Caco-2 (cell line): Measurements from ENCODE around the gene CERK. TPM values are rescaled to one million over a fixed set of nuclear protein-coding genes. Genes with fewer than 3 reads are reported as not detected.
A peak's percentile ranks its signal among the peaks of the same experiment; 100 is the strongest.

Source experiments
- BruUV-seq: library from RNA; stranded (reverse); fragments of 400-500 nt; replicated peaks from 2 replicates; lab custom pipeline; 2021; lab: Mats Ljungman, UMichigan
- CTCF ChIA-PET: fragments of 300-600 bp; sonication (Branson Sonifier 250); formaldehyde crosslinking; loops from one replicate; lab custom pipeline; 2022; ENCODE audit warnings: antibody characterized with exemption; lab: Charles Lee
- POLR2A ChIA-PET: fragments of 300-600 bp; sonication (Branson Sonifier 250); formaldehyde crosslinking; loops from one replicate; lab custom pipeline; 2022; ENCODE audit warnings: antibody characterized with exemption; lab: Charles Lee
- DNase-seq, 2 experiments: peaks; one replicate each; pipeline versions ENCODE4 v3.0.0 to v3.0.0-alpha.2; 2020 to 2022
- H3K27me3 ChIP-seq: replicated peaks from 2 replicates; pipeline ENCODE4 v1.6.0; 2011; ENCODE audit warnings: low read length; ENCODE audit not compliant: control insufficient read depth, insufficient read depth
- H3K36me3 ChIP-seq: 2 replicates; pipeline ENCODE4 v1.5.1; 2011; ENCODE audit warnings: low read length; ENCODE audit not compliant: control insufficient read depth, insufficient read depth
- H3K4me1 ChIP-seq: fragments of 250-450 bp; sonication (Bioruptor Pico); 2 replicates; pipeline ENCODE4 v1.5.1; 2020; ENCODE audit warnings: mild to moderate bottlenecking
- H3K4me3 ChIP-seq: 2 replicates; pipeline ENCODE4 v1.5.1; 2011; ENCODE audit warnings: low read depth, mild to moderate bottlenecking, control low read depth, low read length
- H3K9me3 ChIP-seq: fragments of 250-450 bp; sonication (Bioruptor Pico); 2 replicates; pipeline ENCODE4 v1.5.1; 2020; ENCODE audit warnings: mild to moderate bottlenecking, moderate library complexity
- H3K27ac Mint-ChIP-seq: one replicate; pipeline ENCODE4 v1.8.0; 2022; ENCODE audit warnings: mixed read lengths; ENCODE audit not compliant: unreplicated experiment
- H3K27me3 Mint-ChIP-seq: one replicate; pipeline ENCODE4 v1.8.0; 2022; ENCODE audit warnings: mixed read lengths; ENCODE audit not compliant: insufficient read depth, unreplicated experiment
- H3K36me3 Mint-ChIP-seq: one replicate; pipeline ENCODE4 v1.8.0; 2022; ENCODE audit warnings: mild to moderate bottlenecking, mixed read lengths; ENCODE audit not compliant: insufficient read depth, unreplicated experiment
- H3K4me1 Mint-ChIP-seq: one replicate; pipeline ENCODE4 v1.8.0; 2022; ENCODE audit warnings: low read depth, mixed read lengths; ENCODE audit not compliant: unreplicated experiment
- H3K4me3 Mint-ChIP-seq: one replicate; pipeline ENCODE4 v1.8.0; 2022; ENCODE audit warnings: mild to moderate bottlenecking, moderate library complexity, mixed read lengths; ENCODE audit not compliant: unreplicated experiment
- H3K9me3 Mint-ChIP-seq: one replicate; pipeline ENCODE4 v1.8.0; 2022; ENCODE audit warnings: mixed read lengths; ENCODE audit not compliant: unreplicated experiment
- intact Hi-C: fragments of 100-400 bp; cut with micrococcal nuclease; formaldehyde crosslinking; loops from one replicate; pipeline ENCODE4 v1.10.0; 2022; ENCODE audit not compliant: unreplicated experiment
- total RNA-seq: library from RNA; stranded (reverse); gene quantifications from 2 replicates; pipeline ENCODE4 v1.2.3, GENCODE V29; 2022
- TF ChIP-seq, protein P1 (sequence below), 2 experiments: fragments of 200-600 bp in 1 of 2; IDR thresholded peaks; 1 replicate in 1 of 2; 2 replicates in 1 of 2; pipeline versions ENCODE4 v1.5.1 to v1.8.0; 2011 to 2022; ENCODE audit warnings: antibody characterized with exemption in 1 of 2, control low read depth in 1 of 2, inconsistent platforms in 1 of 2, low read depth in 1 of 2, low read length in 1 of 2, mild to moderate bottlenecking in 1 of 2, moderate library complexity in 1 of 2; ENCODE audit not compliant: insufficient read depth in 1 of 2, severe bottlenecking in 1 of 2, unreplicated experiment in 1 of 2

The CERK gene
- total RNA-seq, 1 experiment from 2014 or later, result 35.0 TPM

DNA sequence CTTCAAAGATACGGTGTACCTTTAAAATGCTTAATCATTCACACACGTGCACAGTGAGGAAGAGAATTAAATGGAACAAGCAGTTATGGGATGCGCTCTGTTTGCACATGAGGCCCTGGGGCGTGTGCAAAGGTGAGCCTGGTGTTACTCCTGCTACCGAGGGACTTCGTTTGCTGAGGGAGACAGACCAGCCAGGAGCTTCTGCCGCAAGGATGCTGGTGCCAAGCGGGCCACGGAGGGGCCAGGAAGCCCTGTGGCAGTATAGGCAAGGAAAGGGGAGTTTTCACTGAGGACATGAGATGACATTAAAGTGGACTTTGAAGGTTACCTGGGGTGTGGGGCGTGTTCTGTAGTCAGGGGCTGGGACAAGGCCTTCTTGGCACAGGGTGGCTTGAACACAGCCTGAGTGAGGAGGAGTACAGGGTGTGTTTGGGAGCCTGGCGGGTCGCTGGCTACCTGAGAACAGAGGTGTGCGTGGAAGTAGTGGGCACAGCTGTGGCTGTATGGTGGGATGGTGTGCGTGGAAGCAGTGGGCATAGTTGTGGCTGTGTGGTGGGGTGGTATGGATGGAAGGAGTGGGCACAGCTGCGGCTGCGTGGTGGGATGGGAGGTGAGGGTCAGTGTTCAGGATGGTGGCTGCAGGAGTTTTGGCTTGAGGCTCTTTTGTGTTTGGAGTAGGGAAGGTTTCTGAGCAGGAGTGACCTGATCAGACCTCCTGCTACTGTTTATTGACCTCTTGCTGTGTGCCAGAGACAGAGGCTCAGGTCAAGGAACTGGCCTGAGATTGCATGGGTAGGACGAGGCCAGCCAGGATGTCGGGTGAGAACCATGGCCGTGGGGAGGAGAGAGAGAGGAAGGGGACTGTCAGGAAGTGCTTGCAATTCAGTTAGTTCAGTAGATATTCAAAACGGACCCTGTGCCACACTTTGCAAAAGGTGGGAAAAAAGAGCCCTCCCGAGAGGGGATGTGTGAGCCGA, 38.1 kb upstream of the CERK start:
- Histone ChIP-seq H3K4me1 (peaks cover 38% of the 10 kb centered on the region), H3K36me3 (no peaks in the 10 kb centered on the region; the same call in 1 of the 2 replicates), H3K9me3 (no peaks in the 10 kb centered on the region), H3K27me3 (no peaks in the 10 kb centered on the region), H3K4me3 (no peak overlapping the region)
- intact Hi-C loops, result loop anchor here (2.0 kb wide), 1 partner anchor 27 kb away; no protein-coding TSS in a partner anchor
- Mint-ChIP-seq H3K4me1 (peaks cover 34% of the 10 kb centered on the region), H3K4me3 (peak overlapping the region; percentile 10), H3K9me3 (no peaks in the 10 kb centered on the region), H3K27me3 (no peaks in the 10 kb centered on the region), H3K27ac (peak overlapping the region; percentile 84), H3K36me3 (peaks cover 12% of the 10 kb centered on the region)
- DNase-seq, result peak; percentile 45 to 53
- POLR2A ChIA-PET, result interaction anchor here (1.0 kb wide), 1 partner anchor 14 kb away, joined by 5 read pairs; the partner anchor contains the start of gene TBC1D22A
- CTCF ChIA-PET, result interaction anchor here (1.0 kb wide), 1 partner anchor 21 kb away, joined by 5 read pairs; no protein-coding TSS in a partner anchor
- no TSS peak for BruUV-seq
- TF ChIP-seq, protein P1, sequence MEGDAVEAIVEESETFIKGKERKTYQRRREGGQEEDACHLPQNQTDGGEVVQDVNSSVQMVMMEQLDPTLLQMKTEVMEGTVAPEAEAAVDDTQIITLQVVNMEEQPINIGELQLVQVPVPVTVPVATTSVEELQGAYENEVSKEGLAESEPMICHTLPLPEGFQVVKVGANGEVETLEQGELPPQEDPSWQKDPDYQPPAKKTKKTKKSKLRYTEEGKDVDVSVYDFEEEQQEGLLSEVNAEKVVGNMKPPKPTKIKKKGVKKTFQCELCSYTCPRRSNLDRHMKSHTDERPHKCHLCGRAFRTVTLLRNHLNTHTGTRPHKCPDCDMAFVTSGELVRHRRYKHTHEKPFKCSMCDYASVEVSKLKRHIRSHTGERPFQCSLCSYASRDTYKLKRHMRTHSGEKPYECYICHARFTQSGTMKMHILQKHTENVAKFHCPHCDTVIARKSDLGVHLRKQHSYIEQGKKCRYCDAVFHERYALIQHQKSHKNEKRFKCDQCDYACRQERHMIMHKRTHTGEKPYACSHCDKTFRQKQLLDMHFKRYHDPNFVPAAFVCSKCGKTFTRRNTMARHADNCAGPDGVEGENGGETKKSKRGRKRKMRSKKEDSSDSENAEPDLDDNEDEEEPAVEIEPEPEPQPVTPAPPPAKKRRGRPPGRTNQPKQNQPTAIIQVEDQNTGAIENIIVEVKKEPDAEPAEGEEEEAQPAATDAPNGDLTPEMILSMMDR (IDR thresholded peaks at IDR 0.05; ENCODE audit: insufficient read depth in 1 of 2, low read depth in 1 of 2, low read length in 1 of 2, severe bottlenecking in 1 of 2, unreplicated experiment in 1 of 2), result no peak

DNA sequence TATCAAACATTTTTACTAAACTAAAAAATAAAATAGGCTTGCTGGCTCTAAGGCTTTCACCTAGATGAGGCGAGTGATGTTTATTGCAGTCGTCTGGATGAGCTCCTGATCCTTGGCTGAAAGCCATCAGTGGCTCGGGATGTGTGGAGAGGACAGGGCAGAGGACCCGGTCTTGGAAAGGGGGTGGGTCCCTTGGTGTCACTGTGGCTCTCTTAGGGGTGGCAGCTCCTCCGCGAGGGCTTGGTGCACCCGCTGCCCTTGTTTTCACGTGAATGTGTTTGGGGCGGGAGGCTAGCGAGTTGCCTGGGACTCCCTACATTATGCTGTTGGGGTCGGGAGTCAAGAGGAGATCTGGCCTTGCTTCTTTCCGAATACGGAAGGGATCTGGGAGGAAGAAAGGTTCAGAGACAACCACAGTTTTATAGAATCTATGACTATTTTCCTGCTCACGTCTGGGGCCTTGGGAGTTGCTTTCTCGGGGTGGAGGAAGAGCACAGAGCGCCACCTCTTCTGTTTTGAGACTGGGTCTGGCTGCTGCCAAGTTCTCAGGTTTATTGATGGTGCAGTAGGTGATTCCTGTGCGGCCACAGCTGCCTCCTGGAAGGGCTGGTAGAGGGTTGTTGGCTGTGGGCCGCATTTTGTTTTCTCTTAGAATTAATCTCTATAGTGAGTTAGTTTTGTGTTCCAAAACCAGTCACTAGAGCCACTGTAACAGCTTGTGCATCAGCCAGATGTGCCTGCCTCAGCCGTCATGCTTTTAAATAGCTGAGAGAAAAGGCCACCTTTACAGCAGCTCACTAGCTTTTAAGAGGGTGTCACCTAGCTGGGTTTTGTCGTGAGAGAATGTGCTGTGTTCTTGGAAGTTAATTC, 37.2 kb upstream of the CERK start:
- Mint-ChIP-seq H3K36me3 (peaks cover 12% of the 10 kb centered on the region), H3K27ac (peak overlapping the region; percentile 84), H3K27me3 (no peaks in the 10 kb centered on the region), H3K4me1 (peaks cover 34% of the 10 kb centered on the region), H3K4me3 (peak overlapping the region; percentile 10), H3K9me3 (no peaks in the 10 kb centered on the region)
- TF ChIP-seq, protein P1 (IDR thresholded peaks at IDR 0.05; ENCODE audit: insufficient read depth in 1 of 2, low read depth in 1 of 2, low read length in 1 of 2, severe bottlenecking in 1 of 2, unreplicated experiment in 1 of 2), result no peak
- DNase-seq, result no peak
- no peak overlapping the region for H3K4me3 ChIP-seq
- intact Hi-C loops, result loop anchor here (1.0 to 2.0 kb wide), 2 partner anchors 13 to 28 kb away; partner anchors contain the start of gene TBC1D22A
- CTCF ChIA-PET, result interaction anchor here (1.0 to 1.6 kb wide), 3 partner anchors 17 to 23 kb away, joined by 4 to 9 read pairs (median 5); no protein-coding TSS in a partner anchor
- H3K36me3 ChIP-seq, result no peaks in the 10 kb centered on the region; the same call in 1 of the 2 replicates
- H3K4me1 ChIP-seq, result peaks cover 38% of the 10 kb centered on the region
- POLR2A ChIA-PET, result interaction anchor here (1.0 kb wide), 1 partner anchor 13 kb away, joined by 5 read pairs; the partner anchor contains the start of gene TBC1D22A
- no TSS peak for BruUV-seq
- no peaks in the 10 kb centered on the region for H3K27me3 ChIP-seq
- no peaks in the 10 kb centered on the region for H3K9me3 ChIP-seq
